Osteocyte (in vitro differentiated cells): ENCODE data around the gene PALD1. TPM values are rescaled to one million over a fixed set of nuclear protein-coding genes. Genes with fewer than 3 reads are reported as not detected.
A peak's percentile ranks its signal among the peaks of the same experiment; 100 is the strongest.

Source experiments
- DNase-seq: peaks from one replicate; pipeline ENCODE4 v3.0.0; 2021; ENCODE audit warnings: mixed read lengths; ENCODE audit not compliant: unreplicated experiment; ENCODE audit errors: extremely low spot score
- H3K27ac Mint-ChIP-seq: one replicate; pipeline ENCODE4 v1.8.0; 2021; ENCODE audit warnings: mild to moderate bottlenecking, mixed read lengths; ENCODE audit not compliant: unreplicated experiment
- H3K27me3 Mint-ChIP-seq: one replicate; pipeline ENCODE4 v1.8.0; 2021; ENCODE audit warnings: mixed read lengths; ENCODE audit not compliant: unreplicated experiment
- H3K36me3 Mint-ChIP-seq: one replicate; pipeline ENCODE4 v1.8.0; 2021; ENCODE audit warnings: mixed read lengths; ENCODE audit not compliant: unreplicated experiment
- H3K4me1 Mint-ChIP-seq: one replicate; pipeline ENCODE4 v1.8.0; 2021; ENCODE audit warnings: mixed read lengths; ENCODE audit not compliant: unreplicated experiment
- H3K4me3 Mint-ChIP-seq: one replicate; pipeline ENCODE4 v1.8.0; 2021; ENCODE audit warnings: mild to moderate bottlenecking, moderate library complexity, mixed read lengths; ENCODE audit not compliant: unreplicated experiment
- H3K9me3 Mint-ChIP-seq: one replicate; pipeline ENCODE4 v1.8.0; 2021; ENCODE audit warnings: mixed read lengths; ENCODE audit not compliant: unreplicated experiment
- CTCF ChIP-seq: fragments of 200-600 bp; sonication (generic); IDR thresholded peaks from 2 replicates; pipeline ENCODE4 v1.5.0; 2021; ENCODE audit warnings: antibody characterized with exemption, mild to moderate bottlenecking, moderate library complexity
- total RNA-seq: library from RNA; stranded (reverse); gene quantifications from 2 replicates; pipeline ENCODE4 v1.2.1, GENCODE V29; 2021

Gene PALD1
- total RNA-seq, 1 donor from 2014 or later, result 3.1 TPM

GRCh38 chr10:70538195-70538520, 59.6 kb downstream of the PALD1 start:
- no peak for TF ChIP-seq CTCF
- Mint-ChIP-seq H3K9me3 (no peaks in the 10 kb centered on the region), H3K27me3 (no peaks in the 10 kb centered on the region), H3K36me3 (no peaks in the 10 kb centered on the region), H3K4me1 (peaks cover 3% of the 10 kb centered on the region), H3K4me3 (no peak overlapping the region), H3K27ac (no peak overlapping the region)
- no peak for DNase-seq

- Mint-ChIP-seq H3K27ac (no peak overlapping the region), H3K4me3 (no peak overlapping the region), H3K36me3 (no peaks in the 10 kb centered on the region), H3K27me3 (no peaks in the 10 kb centered on the region), H3K9me3 (no peaks in the 10 kb centered on the region), H3K4me1 (peaks cover 3% of the 10 kb centered on the region)
- TF ChIP-seq CTCF, result no peak
- DNase-seq, result no peak
These were observed 60.3 kb downstream of the PALD1 start for GRCh38 chr10:70538731-70539338.

GRCh38 chr10:70539471-70539870, 60.9 kb downstream of the PALD1 start:
- Mint-ChIP-seq H3K9me3 (no peaks in the 10 kb centered on the region), H3K27me3 (no peaks in the 10 kb centered on the region), H3K4me1 (peaks cover 3% of the 10 kb centered on the region), H3K4me3 (no peak overlapping the region), H3K36me3 (no peaks in the 10 kb centered on the region), H3K27ac (no peak overlapping the region)
- no peak for DNase-seq
- TF ChIP-seq CTCF, result no peak

GRCh38 chr10:70540089-70540788, 61.7 kb downstream of the PALD1 start:
- Mint-ChIP-seq H3K4me1 (peaks cover 3% of the 10 kb centered on the region), H3K9me3 (no peaks in the 10 kb centered on the region), H3K27me3 (no peaks in the 10 kb centered on the region), H3K36me3 (no peaks in the 10 kb centered on the region), H3K27ac (no peak overlapping the region), H3K4me3 (no peak overlapping the region)
- peak; percentile 70 for TF ChIP-seq CTCF
- DNase-seq, result no peak

- Mint-ChIP-seq H3K9me3 (no peaks in the 10 kb centered on the region), H3K36me3 (no peaks in the 10 kb centered on the region), H3K4me3 (no peak overlapping the region), H3K27me3 (no peaks in the 10 kb centered on the region), H3K4me1 (peaks cover 3% of the 10 kb centered on the region), H3K27ac (no peak overlapping the region)
- DNase-seq, result no peak
- TF ChIP-seq CTCF, result no peak
These were observed 62.3 kb downstream of the PALD1 start for GRCh38 chr10:70540789-70541360.
